Choroid plexus epithelial cell (primary cell): Measurements from ENCODE around the gene ACO2.
"Not testable (repeated sequence)": the region's sequence is repeated elsewhere in the genome, so short reads cannot be mapped to it uniquely, and the experiment has no call there.

Experiments used
- DNase-seq: peaks from one replicate; pipeline ENCODE4 v3.0.0-alpha.2; 2010; ENCODE audit warnings: low read depth
- H3K4me3 ChIP-seq: 2 replicates; pipeline ENCODE4 v1.5.1; 2011; ENCODE audit warnings: low read depth, mild to moderate bottlenecking, control low read depth, low read length, moderate library complexity
- CTCF ChIP-seq: conservative IDR thresholded peaks from 2 replicates; pipeline ENCODE4 v1.5.1; 2011; ENCODE audit warnings: low read depth, mild to moderate bottlenecking, control low read depth, inconsistent platforms, low read length, moderate library complexity

ACO2 gene

DNA sequence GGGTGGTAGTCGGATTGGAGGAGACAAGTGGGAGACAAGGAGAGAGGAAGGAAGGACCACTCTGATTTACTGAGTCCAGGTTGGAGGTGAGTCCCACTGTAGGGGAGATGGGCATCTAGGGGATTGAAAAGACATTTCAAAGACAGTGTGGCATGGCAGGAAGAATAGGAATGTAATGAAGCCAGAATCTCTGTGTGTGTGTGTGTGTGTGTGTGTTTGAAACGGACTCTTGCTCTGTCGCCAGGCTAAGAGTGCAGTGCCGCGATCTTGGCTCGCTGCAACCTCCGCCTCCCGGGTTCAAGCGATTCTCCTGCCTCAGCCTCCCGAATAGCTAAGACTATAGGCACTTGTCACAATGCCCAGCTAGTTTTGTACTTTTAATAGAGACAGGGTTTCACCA lies 87.6 kb downstream of the ACO2 start:
- no peak for TF ChIP-seq CTCF
- H3K4me3 ChIP-seq = no peak overlapping the region
- no peak for DNase-seq

- H3K4me3 ChIP-seq = no peak overlapping the region
- peak; percentile 4 for TF ChIP-seq CTCF
- peak; percentile 92 for DNase-seq
Measured at GRCh38 chr22:41557401-41558240, 88.7 kb downstream of the ACO2 start.

- not testable (repeated sequence) for H3K4me3 ChIP-seq, DNase-seq
Measured at GRCh38 chr22:41558241-41558630, 89.3 kb downstream of the ACO2 start.

DNA sequence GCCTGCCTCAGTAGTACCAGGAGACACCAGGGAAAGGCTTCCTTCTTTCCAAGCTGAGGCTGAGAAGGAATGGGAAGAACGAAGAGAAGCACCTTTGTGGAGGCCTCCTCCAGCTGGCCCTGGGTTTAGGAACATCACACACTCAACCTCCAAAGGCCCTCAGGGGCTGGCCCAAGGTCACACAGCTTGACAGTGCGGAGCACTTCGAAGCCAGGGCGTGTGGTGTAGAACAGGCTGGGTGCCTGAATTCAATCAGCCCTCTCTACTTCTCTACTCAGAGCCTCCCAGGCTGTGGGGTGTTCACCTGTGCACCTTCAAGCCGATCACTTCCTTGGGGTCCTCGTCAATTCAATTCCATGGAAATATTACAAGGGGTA lies 91.2 kb downstream of the ACO2 start:
- H3K4me3 ChIP-seq = no peak overlapping the region
- TF ChIP-seq CTCF = no peak
- no peak for DNase-seq

- peak overlapping the region; percentile 59 for H3K4me3 ChIP-seq
- peak; percentile 35 for DNase-seq
- no peak for TF ChIP-seq CTCF
Measured at GRCh38 chr22:41561335-41561734, 92.4 kb downstream of the ACO2 start.

- no peak for TF ChIP-seq CTCF
- peak overlapping the region; percentile 59 for H3K4me3 ChIP-seq
- DNase-seq = no peak
Measured at GRCh38 chr22:41561788-41562187, 92.9 kb downstream of the ACO2 start.

GRCh38 chr22:41562461-41562860 lies 93.5 kb downstream of the ACO2 start:
- no peak for DNase-seq
- peak; percentile 2 for TF ChIP-seq CTCF
- no peak overlapping the region for H3K4me3 ChIP-seq
